Measurements from ENCODE around the gene FBLN2. TPM values are rescaled to one million over a fixed set of nuclear protein-coding genes. Genes with fewer than 3 reads are reported as not detected.

Gene FBLN2
- total and polyA plus RNA-seq, 2 of the 4 experiments (the other 2 are of a cell fraction) = 11.8 to 60.8 TPM

DNA sequence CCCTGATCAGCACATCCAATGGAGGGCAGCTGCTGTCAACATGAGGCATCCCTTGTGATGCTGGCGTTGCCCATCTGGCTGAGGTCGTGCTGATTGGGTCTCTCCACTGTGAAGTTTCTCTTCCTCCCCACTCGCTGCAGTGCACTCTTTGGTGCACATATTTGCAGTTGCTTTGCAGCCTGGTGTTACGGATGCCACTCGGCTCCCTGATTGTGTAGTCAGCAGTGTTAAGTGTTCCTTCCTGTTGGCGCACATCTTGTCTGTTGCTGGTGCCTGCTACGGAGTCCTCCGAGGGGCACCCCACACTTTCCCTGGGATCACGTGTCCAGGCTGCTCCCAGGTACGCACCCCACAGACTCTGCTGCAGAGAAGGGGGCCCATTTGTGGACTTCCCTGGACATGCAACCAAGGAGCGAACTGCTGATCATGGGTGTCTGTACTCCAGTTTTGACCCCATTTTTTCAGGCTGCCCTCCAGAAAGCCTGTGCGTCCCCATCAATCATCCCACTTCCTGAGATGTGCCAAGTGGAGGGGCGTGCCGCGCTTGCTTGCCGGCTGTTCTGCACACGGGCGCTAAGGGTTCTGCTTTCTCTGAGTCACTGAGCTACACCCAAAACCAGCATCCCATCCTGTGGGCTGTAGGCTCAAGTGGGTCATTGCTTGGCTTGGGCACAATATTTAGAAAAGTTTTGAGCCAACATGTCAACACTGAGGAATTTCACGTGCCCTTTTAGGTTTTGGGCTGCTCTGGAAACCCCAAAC is 98.6 kb downstream of the FBLN2 start:
- H3K9me1 ChIP-seq (ENCODE audit: insufficient read depth, low read length) = 0 out of 2 replicates have a peak, but pooled peaks cover 3% of the 10 kb centered on the region
- H3K9me3 ChIP-seq (ENCODE audit: control insufficient read depth, insufficient read depth, low read length) = no peaks in the 10 kb centered on the region
- H2BK5ac ChIP-seq (ENCODE audit: low read depth, low read length, poor library complexity, severe bottlenecking) = no peak overlapping the region
- H3K36me3 ChIP-seq (ENCODE audit: control insufficient read depth, insufficient read depth, low read length) = no peaks in the 10 kb centered on the region
- ChIA-PET POLR2A (ENCODE audit: unreplicated experiment) (no interaction called here), CTCF (interaction anchor here (0.5 to 4.6 kb wide), 19 partner anchors 8 to 727 kb away, joined by 3 to 86 read pairs (median 4); no protein-coding TSS in a partner anchor)
- peaks cover 1% of the 10 kb centered on the region; the same call in 1 of the 2 replicates for H3K4me1 ChIP-seq (ENCODE audit: control insufficient read depth, insufficient read depth, low read length)
- H3K4ac ChIP-seq (ENCODE audit: low read depth, low read length) = no peak overlapping the region
- no peak overlapping the region for H2AK5ac ChIP-seq (ENCODE audit: low read depth, low read length)
- no peak overlapping the region for H3K14ac ChIP-seq (replicated peaks; ENCODE audit: low read depth, low read length)
- DNase-seq (peak; percentile 22), ATAC-seq (ENCODE audit: low read depth) (peak; percentile 11; the same call in 1 of the 2 replicates)
- peak overlapping the region; percentile 40 for H2AK9ac ChIP-seq (replicated peaks; ENCODE audit: low read depth, low read length, poor library complexity)
- no peak overlapping the region for H3K23ac ChIP-seq (ENCODE audit: low read depth, low read length)
- no peak overlapping the region for H3K9ac ChIP-seq (ENCODE audit: low read depth, low read length)
- dilution Hi-C loops (cut with HindIII; ENCODE audit: low sequenced_read_pairs, unreplicated experiment) = no loop called here
- H4K91ac ChIP-seq (ENCODE audit: insufficient read depth, low read depth, low read length) = no peak overlapping the region
- peak overlapping the region; percentile 63 for H2AFZ ChIP-seq (replicated peaks; ENCODE audit: low read length, poor library complexity)
- no peak overlapping the region for H2BK15ac ChIP-seq (ENCODE audit: low read depth, low read length)
- H3K4me2 ChIP-seq (ENCODE audit: low read depth, low read length) = no peak overlapping the region
- no peak overlapping the region for H2BK120ac ChIP-seq (ENCODE audit: low read depth, low read length)
- H4K8ac ChIP-seq (ENCODE audit: low read depth in 2 of 2, low read length in 2 of 2) = no peak overlapping the region
- H3K79me1 ChIP-seq (ENCODE audit: low read depth in 1 of 2, low read length in 2 of 2) = no peaks in the 10 kb centered on the region
- no peak overlapping the region for H3K56ac ChIP-seq (ENCODE audit: extremely low read depth, insufficient read depth, low read length)
- H3K27me3 ChIP-seq (ENCODE audit: control insufficient read depth, insufficient read depth, low read length) = no peaks in the 10 kb centered on the region; the same call in 1 of the 2 replicates
- H4K5ac ChIP-seq (ENCODE audit: low read depth, low read length) = no peak overlapping the region
- 49% methylated on average over 6 of the region's 19 CpGs; no CpG with 5 or more reads in 1 of the 2 experiments for WGBS, 2 experiments (ENCODE audit: extremely low coverage in 2 of 2, insufficient read length in 1 of 2)
- no peak overlapping the region for H2BK20ac ChIP-seq (ENCODE audit: low read depth, low read length)
- intact Hi-C loops (cut with micrococcal nuclease) = loop anchor here (1.0 to 10.0 kb wide), 3 partner anchors 73 to 665 kb away; no protein-coding TSS in a partner anchor
- no TSS peak for BruUV-seq (replicated peaks)
- in situ Hi-C loops (cut with MboI; ENCODE audit: low sequenced_read_pairs) = loop anchor here (5.0 to 10.0 kb wide), 2 partner anchors 150 to 563 kb away; no protein-coding TSS in a partner anchor
- no peak overlapping the region for H3K18ac ChIP-seq (ENCODE audit: low read depth, low read length)
- H3K27ac ChIP-seq (ENCODE audit: insufficient read depth, low read length) = no peak overlapping the region
- H3K4me3 ChIP-seq (ENCODE audit: insufficient read depth, low read depth, low read length) = no peak overlapping the region
- H4K20me1 ChIP-seq (ENCODE audit: insufficient read depth, low read length) = 0 out of 2 replicates have a peak, but pooled peaks cover 3% of the 10 kb centered on the region
- TF ChIP-seq, protein P1, sequence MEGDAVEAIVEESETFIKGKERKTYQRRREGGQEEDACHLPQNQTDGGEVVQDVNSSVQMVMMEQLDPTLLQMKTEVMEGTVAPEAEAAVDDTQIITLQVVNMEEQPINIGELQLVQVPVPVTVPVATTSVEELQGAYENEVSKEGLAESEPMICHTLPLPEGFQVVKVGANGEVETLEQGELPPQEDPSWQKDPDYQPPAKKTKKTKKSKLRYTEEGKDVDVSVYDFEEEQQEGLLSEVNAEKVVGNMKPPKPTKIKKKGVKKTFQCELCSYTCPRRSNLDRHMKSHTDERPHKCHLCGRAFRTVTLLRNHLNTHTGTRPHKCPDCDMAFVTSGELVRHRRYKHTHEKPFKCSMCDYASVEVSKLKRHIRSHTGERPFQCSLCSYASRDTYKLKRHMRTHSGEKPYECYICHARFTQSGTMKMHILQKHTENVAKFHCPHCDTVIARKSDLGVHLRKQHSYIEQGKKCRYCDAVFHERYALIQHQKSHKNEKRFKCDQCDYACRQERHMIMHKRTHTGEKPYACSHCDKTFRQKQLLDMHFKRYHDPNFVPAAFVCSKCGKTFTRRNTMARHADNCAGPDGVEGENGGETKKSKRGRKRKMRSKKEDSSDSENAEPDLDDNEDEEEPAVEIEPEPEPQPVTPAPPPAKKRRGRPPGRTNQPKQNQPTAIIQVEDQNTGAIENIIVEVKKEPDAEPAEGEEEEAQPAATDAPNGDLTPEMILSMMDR (conservative IDR thresholded peaks at IDR 0.05; ENCODE audit: low read depth, low read length) = no peak
- TF ChIP-seq FOS (IDR thresholded peaks at IDR 0.05; ENCODE audit: low read depth, low read length) (no peak), RFX5 (IDR thresholded peaks at IDR 0.05; ENCODE audit: low read depth, low read length) (no peak), CHD1 (IDR thresholded peaks at IDR 0.05; ENCODE audit: low read depth, low read length) (no peak), BHLHE40 (IDR thresholded peaks at IDR 0.05; ENCODE audit: low read depth, low read length) (no peak), CEBPB (IDR thresholded peaks at IDR 0.05; ENCODE audit: low read depth, low read length) (no peak), MAFK (IDR thresholded peaks at IDR 0.05; ENCODE audit: low read depth, low read length) (no peak), NFE2L2 (IDR thresholded peaks at IDR 0.05; ENCODE audit: low read depth, low read length) (no peak), RAD21 (IDR thresholded peaks at IDR 0.05; ENCODE audit: low read length) (no peak), POLR2A (IDR thresholded peaks at IDR 0.05; ENCODE audit: low read depth, low read length) (no peak), MXI1 (IDR thresholded peaks at IDR 0.05; ENCODE audit: borderline replicate concordance, low read depth, low read length) (no peak), MAZ (IDR thresholded peaks at IDR 0.05; ENCODE audit: borderline replicate concordance, low read depth, low read length) (no peak)
- TF ChIP-seq, protein P2, sequence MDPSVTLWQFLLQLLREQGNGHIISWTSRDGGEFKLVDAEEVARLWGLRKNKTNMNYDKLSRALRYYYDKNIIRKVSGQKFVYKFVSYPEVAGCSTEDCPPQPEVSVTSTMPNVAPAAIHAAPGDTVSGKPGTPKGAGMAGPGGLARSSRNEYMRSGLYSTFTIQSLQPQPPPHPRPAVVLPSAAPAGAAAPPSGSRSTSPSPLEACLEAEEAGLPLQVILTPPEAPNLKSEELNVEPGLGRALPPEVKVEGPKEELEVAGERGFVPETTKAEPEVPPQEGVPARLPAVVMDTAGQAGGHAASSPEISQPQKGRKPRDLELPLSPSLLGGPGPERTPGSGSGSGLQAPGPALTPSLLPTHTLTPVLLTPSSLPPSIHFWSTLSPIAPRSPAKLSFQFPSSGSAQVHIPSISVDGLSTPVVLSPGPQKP (IDR thresholded peaks at IDR 0.05; ENCODE audit: borderline replicate concordance, low read depth, low read length) = no peak
- TF ChIP-seq, protein P3, sequence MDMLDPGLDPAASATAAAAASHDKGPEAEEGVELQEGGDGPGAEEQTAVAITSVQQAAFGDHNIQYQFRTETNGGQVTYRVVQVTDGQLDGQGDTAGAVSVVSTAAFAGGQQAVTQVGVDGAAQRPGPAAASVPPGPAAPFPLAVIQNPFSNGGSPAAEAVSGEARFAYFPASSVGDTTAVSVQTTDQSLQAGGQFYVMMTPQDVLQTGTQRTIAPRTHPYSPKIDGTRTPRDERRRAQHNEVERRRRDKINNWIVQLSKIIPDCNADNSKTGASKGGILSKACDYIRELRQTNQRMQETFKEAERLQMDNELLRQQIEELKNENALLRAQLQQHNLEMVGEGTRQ (IDR thresholded peaks at IDR 0.05; ENCODE audit: low read depth, low read length) = no peak

All from IMR-90 (cell line).